ENCODE measurements around the gene CAV1. TPM values are rescaled to one million over a fixed set of nuclear protein-coding genes. Genes with fewer than 3 reads are reported as not detected.
A peak's percentile ranks its signal among the peaks of the same experiment; 100 is the strongest.

CAV1 gene
- total RNA-seq, 2 donors from 2014 or later, result 396 to 398 TPM

- Histone ChIP-seq H3K4me3 (peak overlapping the region; percentile 90 to 92), H3K36me3 (peaks cover 9% of the 10 kb centered on the region), H3K27me3 (no peaks in the 10 kb centered on the region), H3K4me1 (peaks cover 0 to 27% of the 10 kb centered on the region in 2 donors), H3K27ac (peak overlapping the region; percentile 98), H3K9me3 (no peaks in the 10 kb centered on the region)
- DNase-seq (ENCODE audit: low spot score), result no peak
- TF ChIP-seq CTCF (IDR thresholded peaks at IDR 0.05), result no peak
Observed at GRCh38 chr7:116501425-116502167, 23.2 kb upstream of the CAV1 start.

GRCh38 chr7:116502201-116503096 lies 22.4 kb upstream of the CAV1 start:
- Histone ChIP-seq H3K27ac (peak overlapping the region; percentile 98), H3K36me3 (peaks cover 18% of the 10 kb centered on the region), H3K9me3 (no peaks in the 10 kb centered on the region), H3K4me1 (peaks cover 0 to 27% of the 10 kb centered on the region in 2 donors), H3K27me3 (no peaks in the 10 kb centered on the region), H3K4me3 (peak overlapping the region; percentile 90 to 92)
- DNase-seq (ENCODE audit: low spot score), result no peak
- no peak for TF ChIP-seq CTCF (IDR thresholded peaks at IDR 0.05)

GRCh38 chr7:116503835-116504234 lies 21.0 kb upstream of the CAV1 start:
- H3K27me3 ChIP-seq, result no peaks in the 10 kb centered on the region
- DNase-seq (ENCODE audit: low spot score), result no peak
- peaks cover 0 to 27% of the 10 kb centered on the region in 2 donors for H3K4me1 ChIP-seq
- peaks cover 21% of the 10 kb centered on the region for H3K36me3 ChIP-seq
- H3K9me3 ChIP-seq, result no peaks in the 10 kb centered on the region
- H3K27ac ChIP-seq, result peak overlapping the region; percentile 98
- H3K4me3 ChIP-seq, result peak overlapping the region in 1 of 2 donors; percentile 2
- no peak for TF ChIP-seq CTCF (IDR thresholded peaks at IDR 0.05)

GRCh38 chr7:116505278-116505677 lies 19.6 kb upstream of the CAV1 start:
- Histone ChIP-seq H3K27ac (peak overlapping the region; percentile 98), H3K9me3 (no peaks in the 10 kb centered on the region), H3K4me3 (no peak overlapping the region), H3K4me1 (peaks cover 0 to 35% of the 10 kb centered on the region in 2 donors), H3K27me3 (no peaks in the 10 kb centered on the region), H3K36me3 (peaks cover 21% of the 10 kb centered on the region)
- DNase-seq (ENCODE audit: low spot score), result no peak
- no peak for TF ChIP-seq CTCF (IDR thresholded peaks at IDR 0.05)

- no peak for TF ChIP-seq CTCF (IDR thresholded peaks at IDR 0.05)
- DNase-seq (ENCODE audit: low spot score), result no peak
- Histone ChIP-seq H3K27ac (peak overlapping the region; percentile 98), H3K36me3 (peaks cover 21% of the 10 kb centered on the region), H3K4me1 (peaks cover 0 to 40% of the 10 kb centered on the region in 2 donors), H3K4me3 (no peak overlapping the region), H3K9me3 (no peaks in the 10 kb centered on the region), H3K27me3 (no peaks in the 10 kb centered on the region)
Observed at GRCh38 chr7:116505823-116506222, 19.0 kb upstream of the CAV1 start.

Measured in right atrium auricular region (tissue), 2 donors.